NCI-H748 (cell line): Measurements from ENCODE around the gene ZNF541.

Source experiments
- DNase-seq: peaks from one replicate; lab custom pipeline; 2025; ENCODE audit not compliant: unreplicated experiment; lab: John Stamatoyannopoulos, UW

Gene ZNF541

DNA sequence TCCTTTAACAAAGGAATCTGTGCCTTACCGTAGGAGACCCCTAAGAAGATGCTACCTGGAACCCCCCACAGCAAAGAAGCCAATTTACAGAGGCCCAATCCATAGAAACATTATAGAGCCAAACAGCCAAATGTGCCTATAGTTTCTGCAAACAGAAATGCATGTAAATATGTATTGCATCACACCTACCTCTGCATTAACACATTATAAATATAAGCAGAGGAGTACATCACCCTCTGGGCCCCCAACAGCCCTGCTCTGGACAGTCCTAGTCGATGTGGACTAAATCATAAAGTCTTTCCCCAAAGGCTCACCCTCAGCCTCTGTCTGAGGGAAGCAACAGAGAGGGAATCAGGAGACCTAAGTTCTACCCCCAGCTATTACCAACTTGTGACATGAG, 25.7 kb downstream of the ZNF541 start:
- DNase-seq: no peak

GRCh38 chr19:47545061-47545948, 27.6 kb downstream of the ZNF541 start:
- no peak for DNase-seq

GRCh38 chr19:47544476-47544875, 28.5 kb downstream of the ZNF541 start:
- DNase-seq: no peak

GRCh38 chr19:47544075-47544474, 28.9 kb downstream of the ZNF541 start:
- no peak for DNase-seq

- DNase-seq: no peak
Observed at GRCh38 chr19:47542030-47542475, 30.9 kb downstream of the ZNF541 start.

GRCh38 chr19:47541518-47541917, 31.4 kb downstream of the ZNF541 start:
- DNase-seq: no peak

DNA sequence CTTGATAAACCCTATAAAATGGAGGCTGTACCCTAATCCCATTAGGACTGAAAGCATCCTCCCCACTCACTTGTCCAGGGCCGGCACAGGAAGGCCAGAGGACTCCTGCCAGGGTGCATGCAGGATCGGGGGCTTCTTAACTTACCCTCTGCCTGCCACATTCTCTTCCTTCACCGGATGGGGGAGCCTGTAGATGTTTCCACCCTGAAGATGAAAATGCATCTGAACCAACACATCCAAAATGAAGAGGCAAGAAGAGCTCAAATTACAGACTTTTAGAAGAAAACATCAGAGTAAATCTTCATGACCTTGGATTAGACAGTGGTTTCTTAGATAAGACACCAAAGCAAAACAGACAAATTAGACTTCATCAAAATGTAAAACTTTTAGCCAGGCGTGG, 32.2 kb downstream of the ZNF541 start:
- no peak for DNase-seq

- DNase-seq: no peak
Observed at GRCh38 chr19:47539747-47540311, 33.1 kb downstream of the ZNF541 start.

- DNase-seq: no peak
Observed at GRCh38 chr19:47538812-47539211, 34.1 kb downstream of the ZNF541 start.

DNA sequence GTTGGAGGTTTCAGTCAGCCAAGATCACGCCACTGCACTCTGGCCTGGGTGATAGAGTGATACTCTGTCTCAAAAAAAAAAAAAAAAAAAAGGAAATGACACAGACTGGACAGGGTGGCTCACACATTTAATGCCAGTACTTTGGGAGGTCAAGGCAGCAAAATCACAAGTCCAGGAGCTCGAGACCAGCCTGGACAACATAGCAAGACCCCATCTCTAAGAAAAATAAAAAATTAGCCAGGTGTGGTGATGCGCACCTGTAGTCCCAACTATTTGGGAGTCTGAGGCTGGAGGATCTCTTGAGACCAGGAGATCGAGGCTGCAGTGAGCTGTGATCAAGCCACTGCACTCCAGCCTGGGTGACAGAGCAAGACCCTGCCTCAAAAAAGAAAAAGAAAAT, 35.5 kb downstream of the ZNF541 start:
- no peak for DNase-seq

DNA sequence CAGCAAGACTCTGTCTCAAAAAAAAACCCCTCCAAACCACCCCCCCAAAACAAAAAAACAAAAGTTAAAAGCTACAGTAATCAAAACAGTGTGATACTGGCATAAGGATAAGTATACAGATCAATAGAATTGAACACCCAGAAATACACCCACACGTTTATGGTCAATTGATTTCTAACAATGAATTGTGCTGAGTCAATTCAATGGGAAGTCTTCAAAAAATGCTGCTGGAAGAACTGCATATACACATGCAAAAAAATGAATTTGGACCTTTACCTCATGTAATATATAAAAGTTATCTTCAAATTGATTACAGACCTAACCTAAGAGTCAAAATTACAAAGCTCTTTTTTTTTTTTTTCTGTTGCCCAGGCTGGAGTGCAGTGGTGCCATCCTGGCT, 38.3 kb downstream of the ZNF541 start:
- no peak for DNase-seq

DNA sequence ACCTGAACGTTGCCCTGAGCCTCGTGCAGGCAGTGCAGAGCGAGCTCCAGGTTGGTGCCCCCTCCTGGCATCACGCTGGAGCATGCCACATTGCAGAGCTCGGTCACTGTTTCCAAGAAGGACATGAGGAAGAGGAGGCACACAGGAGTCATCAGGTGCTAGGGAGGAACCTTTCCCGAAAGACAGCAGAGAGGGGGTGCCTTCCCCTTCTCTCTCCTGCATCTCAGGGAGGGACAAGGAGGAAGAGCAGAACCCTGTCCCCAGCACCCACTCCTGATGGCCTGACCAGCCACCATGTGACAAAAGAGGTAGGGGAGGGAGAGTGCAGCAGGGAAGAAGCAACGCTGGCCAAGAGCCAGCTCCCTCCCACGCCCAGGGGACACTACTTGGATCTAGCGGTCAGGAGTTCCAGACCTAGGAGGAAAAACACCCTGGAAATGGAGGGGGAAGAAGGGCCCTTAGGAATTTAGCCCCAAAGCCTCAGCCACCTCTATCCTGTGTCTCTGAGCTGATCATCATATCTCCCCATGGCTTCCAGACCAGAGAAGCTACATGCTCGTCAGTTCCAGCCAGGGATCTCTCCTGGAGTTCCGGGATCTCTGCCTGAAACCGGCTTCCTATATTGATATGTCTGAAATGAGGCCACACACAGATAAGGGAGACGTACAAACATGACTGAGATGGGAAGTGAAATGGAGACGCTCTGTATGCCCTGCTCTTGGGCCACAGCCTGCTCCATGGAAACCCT, 41.1 kb downstream of the ZNF541 start:
- DNase-seq: no peak

DNA sequence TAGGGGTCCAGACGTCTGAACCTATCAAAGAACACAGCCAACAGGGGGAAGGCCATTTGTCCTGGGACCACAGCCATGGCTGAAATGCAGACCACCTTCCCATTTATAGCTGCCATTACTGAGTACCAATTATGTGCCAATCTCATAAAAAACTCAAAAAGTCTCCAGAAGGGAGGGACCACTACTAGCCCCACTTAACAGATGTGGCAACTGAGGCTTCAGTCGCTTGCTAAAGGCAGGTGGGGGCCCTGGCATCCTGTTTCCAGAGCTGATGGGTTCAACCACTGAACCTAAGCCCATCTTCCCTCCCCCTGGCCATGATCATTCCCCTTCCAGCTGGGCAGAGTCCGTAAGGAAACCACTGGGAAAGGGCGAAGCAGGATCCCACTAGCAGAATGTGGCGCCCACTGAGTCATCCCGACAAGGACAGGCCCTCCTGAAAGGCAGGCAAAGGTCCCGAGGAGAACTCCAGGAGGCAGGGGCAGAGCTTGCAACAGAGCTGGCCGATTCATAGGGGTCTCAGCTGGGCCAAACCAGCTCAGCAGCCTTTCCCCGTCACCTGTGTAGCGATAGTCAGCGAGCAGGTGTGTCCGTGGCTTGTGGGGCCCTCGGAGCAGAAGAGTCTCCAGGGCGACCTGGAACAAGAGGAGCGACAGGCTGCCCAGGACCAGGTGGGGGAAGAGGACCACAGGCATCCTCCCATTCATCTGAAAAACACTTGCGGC, 43.8 kb downstream of the ZNF541 start:
- DNase-seq: no peak

GRCh38 chr19:47526798-47527197, 46.1 kb downstream of the ZNF541 start:
- DNase-seq: no peak

DNA sequence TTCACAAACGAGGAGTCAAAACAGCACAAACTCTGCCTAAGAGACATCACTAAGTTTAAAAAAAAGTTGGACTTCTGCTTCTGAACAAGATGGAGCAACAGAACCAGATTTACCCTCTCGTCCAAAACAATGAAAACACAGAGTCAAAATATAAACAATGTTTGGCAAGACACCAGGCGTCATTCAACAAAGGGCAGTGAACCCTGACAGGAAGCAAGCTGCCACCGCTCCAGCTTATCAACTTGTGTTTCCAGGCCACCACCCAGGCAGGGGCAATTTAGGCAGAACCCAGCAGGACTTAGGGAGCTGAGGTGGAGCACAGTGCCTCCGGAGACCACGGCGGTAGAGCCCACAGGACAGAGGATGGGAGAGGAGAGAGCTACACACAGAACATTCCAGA, 49.5 kb downstream of the ZNF541 start:
- peak; percentile 49 for DNase-seq
